Fibroblast of lung (primary cell): Measurements from ENCODE around the gene RBBP4. TPM values are rescaled to one million over a fixed set of nuclear protein-coding genes. Genes with fewer than 3 reads are reported as not detected.

Source experiments
- DNase-seq, 2 donors: peaks; one replicate each; pipeline versions ENCODE4 v3.0.0 to v3.0.0-alpha.2; 2010; ENCODE audit warnings: low read depth in 2 of 2
- H2AFZ ChIP-seq: 2 replicates; pipeline ENCODE4 v1.5.1; 2012; ENCODE audit warnings: low read length, control low read depth, inconsistent platforms
- H3K27ac ChIP-seq: 2 replicates; pipeline ENCODE4 v1.5.1; 2011; ENCODE audit warnings: low read length, control low read depth; ENCODE audit not compliant: insufficient read depth
- H3K27me3 ChIP-seq: 2 replicates; pipeline ENCODE4 v1.5.1; 2011; ENCODE audit warnings: mild to moderate bottlenecking, low read length; ENCODE audit not compliant: control insufficient read depth, insufficient read depth
- H3K36me3 ChIP-seq: 2 replicates; pipeline ENCODE4 v1.5.1; 2011; ENCODE audit warnings: low read length; ENCODE audit not compliant: control insufficient read depth, insufficient read depth
- H3K4me1 ChIP-seq: 2 replicates; pipeline ENCODE4 v1.5.1; 2011; ENCODE audit warnings: low read length; ENCODE audit not compliant: control insufficient read depth, insufficient read depth; ENCODE audit errors: extremely low read depth
- H3K4me2 ChIP-seq: 2 replicates; pipeline ENCODE4 v1.5.1; 2011; ENCODE audit warnings: low read length, control low read depth; ENCODE audit not compliant: insufficient read depth; ENCODE audit errors: extremely low read depth
- H3K4me3 ChIP-seq, 4 experiments: fragments of 200-600 bp in 1 of 4; sonication (generic) in 1 of 4; replicated peaks in 1 of 4; 2 replicates each; pipeline ENCODE4 v1.5.1; 2011 to 2016; ENCODE audit warnings: low read length in 4 of 4, low read depth in 3 of 4, mild to moderate bottlenecking in 3 of 4, control low read depth in 2 of 4, inconsistent platforms in 1 of 4, mixed read lengths in 1 of 4; ENCODE audit not compliant: insufficient read depth in 1 of 4; ENCODE audit errors: control extremely low read depth in 1 of 4
- H3K79me2 ChIP-seq: 2 replicates; pipeline ENCODE4 v1.5.1; 2012; ENCODE audit warnings: mild to moderate bottlenecking, low read length, inconsistent platforms; ENCODE audit not compliant: control insufficient read depth, insufficient read depth
- H3K9ac ChIP-seq: 2 replicates; pipeline ENCODE4 v1.5.1; 2011; ENCODE audit warnings: mild to moderate bottlenecking, low read length, control low read depth; ENCODE audit not compliant: insufficient read depth
- H3K9me3 ChIP-seq: 2 replicates; pipeline ENCODE4 v1.5.1; 2012; ENCODE audit warnings: low read depth, low read length; ENCODE audit not compliant: control insufficient read depth, insufficient read depth
- H4K20me1 ChIP-seq: 2 replicates; pipeline ENCODE4 v1.5.1; 2011; ENCODE audit warnings: low read length; ENCODE audit not compliant: control insufficient read depth, insufficient read depth; ENCODE audit errors: extremely low read depth
- EZH2 ChIP-seq: IDR thresholded peaks from 2 replicates; pipeline ENCODE4 v1.5.1; 2012; ENCODE audit warnings: low read length, control low read depth, mild to moderate bottlenecking; ENCODE audit errors: missing control alignments
- polyA plus RNA-seq, 2 donors: library from polyadenylated mRNA; depleted of rRNA in 1 of 2; stranded (reverse) in 1 of 2; unstranded in 1 of 2; fragments of >200 nt; gene quantifications; 2 replicates each; pipeline ENCODE4 v1.2.1, GENCODE V29; 2011 to 2012; ENCODE audit warnings: missing spikeins in 1 of 2
- total RNA-seq: library from RNA; depleted of rRNA; stranded (reverse); fragments of >200 nt; gene quantifications from 2 replicates; pipeline ENCODE4 v1.2.1, GENCODE V29; 2014
- TF ChIP-seq, protein P1 (sequence below), 2 donors: IDR thresholded peaks in 1 of 2; conservative IDR thresholded peaks in 1 of 2; 1 replicate in 1 of 2; 2 replicates in 1 of 2; pipeline ENCODE4 v1.5.1; 2011 to 2012; ENCODE audit warnings: low read length in 2 of 2, control low read depth in 1 of 2, inconsistent platforms in 1 of 2, low read depth in 1 of 2, mild to moderate bottlenecking in 1 of 2

The RBBP4 gene
- total and polyA plus RNA-seq, 2 donors (not counting 1 experiment from before 2014, with no cell fraction given) = 92.5 to 169 TPM

DNA sequence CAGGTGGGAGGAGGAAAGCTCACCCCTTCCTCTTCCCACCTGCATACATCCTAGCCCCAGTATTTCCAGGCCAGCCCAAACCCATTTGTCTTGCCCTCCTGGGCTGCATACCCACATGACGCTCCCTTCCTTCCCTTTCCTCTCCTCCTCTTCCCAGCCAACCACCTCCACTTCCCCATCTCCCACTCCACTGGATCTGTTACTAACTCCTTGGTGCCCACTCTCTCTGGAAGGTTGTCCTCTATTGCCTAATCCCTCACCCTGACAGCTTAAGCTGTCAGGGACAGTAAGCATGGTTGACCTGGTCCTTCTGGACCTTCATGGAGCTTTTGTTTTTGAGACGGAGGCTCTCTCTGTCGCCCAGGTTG, 74.6 kb downstream of the RBBP4 start:
- Histone ChIP-seq H3K27me3 (no peaks in the 10 kb centered on the region), H3K9me3 (no peaks in the 10 kb centered on the region), H3K4me1 (peaks cover 21% of the 10 kb centered on the region), H3K4me3 (no peak overlapping the region), H3K79me2 (no peaks in the 10 kb centered on the region), H3K27ac (peak overlapping the region; percentile 78), H2AFZ (peak overlapping the region; percentile 2), H3K4me2 (no peak overlapping the region), H3K36me3 (no peaks in the 10 kb centered on the region), H4K20me1 (no peaks in the 10 kb centered on the region), H3K9ac (no peak overlapping the region)
- TF ChIP-seq EZH2 = no peak
- TF ChIP-seq, protein P1, sequence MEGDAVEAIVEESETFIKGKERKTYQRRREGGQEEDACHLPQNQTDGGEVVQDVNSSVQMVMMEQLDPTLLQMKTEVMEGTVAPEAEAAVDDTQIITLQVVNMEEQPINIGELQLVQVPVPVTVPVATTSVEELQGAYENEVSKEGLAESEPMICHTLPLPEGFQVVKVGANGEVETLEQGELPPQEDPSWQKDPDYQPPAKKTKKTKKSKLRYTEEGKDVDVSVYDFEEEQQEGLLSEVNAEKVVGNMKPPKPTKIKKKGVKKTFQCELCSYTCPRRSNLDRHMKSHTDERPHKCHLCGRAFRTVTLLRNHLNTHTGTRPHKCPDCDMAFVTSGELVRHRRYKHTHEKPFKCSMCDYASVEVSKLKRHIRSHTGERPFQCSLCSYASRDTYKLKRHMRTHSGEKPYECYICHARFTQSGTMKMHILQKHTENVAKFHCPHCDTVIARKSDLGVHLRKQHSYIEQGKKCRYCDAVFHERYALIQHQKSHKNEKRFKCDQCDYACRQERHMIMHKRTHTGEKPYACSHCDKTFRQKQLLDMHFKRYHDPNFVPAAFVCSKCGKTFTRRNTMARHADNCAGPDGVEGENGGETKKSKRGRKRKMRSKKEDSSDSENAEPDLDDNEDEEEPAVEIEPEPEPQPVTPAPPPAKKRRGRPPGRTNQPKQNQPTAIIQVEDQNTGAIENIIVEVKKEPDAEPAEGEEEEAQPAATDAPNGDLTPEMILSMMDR (conservative IDR thresholded peaks at IDR 0.05 in 1 of 2, IDR thresholded peaks at IDR 0.05 in 1 of 2; ENCODE audit: low read depth in 1 of 2, low read length in 2 of 2) = no peak
- DNase-seq = no peak

DNA sequence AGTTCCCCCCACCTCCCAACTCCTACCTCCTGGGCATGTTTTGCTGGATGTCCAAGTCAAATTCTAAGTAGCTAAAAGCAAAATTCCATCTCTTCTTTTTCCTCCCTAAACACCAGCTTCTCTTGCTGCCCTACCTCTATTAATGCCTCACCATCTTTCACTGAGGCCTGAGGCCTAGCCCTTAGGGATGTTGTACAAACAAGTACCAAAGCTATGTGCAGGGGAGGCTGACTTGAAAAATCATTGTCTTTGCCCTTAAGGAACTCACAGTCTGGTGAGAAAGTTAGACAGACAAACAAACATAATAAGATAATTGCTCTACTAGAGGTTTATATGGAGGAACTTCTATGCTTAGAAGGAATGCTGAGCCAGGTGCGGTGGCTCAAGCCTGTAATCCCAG, 76.9 kb downstream of the RBBP4 start:
- H4K20me1 ChIP-seq = no peaks in the 10 kb centered on the region
- no peaks in the 10 kb centered on the region for H3K27me3 ChIP-seq
- TF ChIP-seq, protein P1 (conservative IDR thresholded peaks at IDR 0.05 in 1 of 2, IDR thresholded peaks at IDR 0.05 in 1 of 2; ENCODE audit: low read depth in 1 of 2, low read length in 2 of 2) = no peak
- no peak for TF ChIP-seq EZH2
- H3K4me1 ChIP-seq = peaks cover 22% of the 10 kb centered on the region
- H3K9ac ChIP-seq = no peak overlapping the region
- no peaks in the 10 kb centered on the region for H3K79me2 ChIP-seq
- no peak for DNase-seq
- H3K9me3 ChIP-seq = no peaks in the 10 kb centered on the region
- no peak overlapping the region for H2AFZ ChIP-seq
- H3K4me2 ChIP-seq = no peak overlapping the region
- no peaks in the 10 kb centered on the region for H3K36me3 ChIP-seq
- H3K4me3 ChIP-seq = no peak overlapping the region
- no peak overlapping the region for H3K27ac ChIP-seq

DNA sequence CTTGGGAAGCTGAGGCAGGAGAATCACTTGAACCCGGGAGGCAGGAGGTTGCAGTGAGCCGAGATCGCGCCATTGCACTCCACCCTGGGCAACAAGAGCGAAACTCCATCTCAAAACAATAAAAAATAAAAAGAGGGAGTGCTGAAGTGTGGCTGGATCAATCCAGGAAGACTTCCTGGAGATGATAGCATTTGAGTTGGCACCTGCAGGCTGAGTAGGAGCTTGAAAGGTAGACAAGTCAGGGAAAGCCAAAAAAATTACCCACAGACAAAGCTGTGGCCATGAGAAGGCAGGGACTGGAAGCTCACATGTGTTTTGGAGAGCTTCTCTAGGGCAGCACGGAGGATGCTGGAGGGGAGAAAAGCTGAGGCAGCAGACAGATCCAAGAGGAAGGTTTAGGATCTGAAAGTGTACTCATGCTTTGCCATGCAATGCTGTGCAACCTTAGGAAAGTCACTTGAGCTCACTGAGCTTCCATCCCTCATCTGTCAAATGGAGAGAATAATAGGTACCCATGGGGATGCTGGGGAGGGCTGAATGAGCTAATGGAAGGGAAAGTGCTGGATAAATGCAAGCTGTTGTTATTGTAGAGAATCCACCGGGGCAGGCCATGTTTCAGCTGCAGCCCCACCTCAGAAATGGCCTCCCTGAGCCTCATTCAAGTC, 77.5 kb downstream of the RBBP4 start:
- Histone ChIP-seq H3K27me3 (no peaks in the 10 kb centered on the region), H2AFZ (no peak overlapping the region), H3K9ac (no peak overlapping the region), H3K4me1 (peaks cover 25% of the 10 kb centered on the region), H3K4me3 (no peak overlapping the region), H3K27ac (no peak overlapping the region), H3K9me3 (no peaks in the 10 kb centered on the region), H3K4me2 (no peak overlapping the region), H4K20me1 (no peaks in the 10 kb centered on the region), H3K79me2 (no peaks in the 10 kb centered on the region), H3K36me3 (no peaks in the 10 kb centered on the region)
- DNase-seq = no peak
- TF ChIP-seq EZH2 = no peak
- TF ChIP-seq, protein P1 (conservative IDR thresholded peaks at IDR 0.05 in 1 of 2, IDR thresholded peaks at IDR 0.05 in 1 of 2; ENCODE audit: low read depth in 1 of 2, low read length in 2 of 2) = no peak
